Lower leg skin (tissue), 3 donors: ENCODE measurements around the gene ROR1.

ENCODE experiments used
- CTCF ChIP-seq, 3 donors: fragments of 450-650 bp; IDR thresholded peaks; one replicate each; pipeline ENCODE4 v1.5.1; 2016; ENCODE audit warnings: antibody characterized with exemption in 3 of 3, mild to moderate bottlenecking in 3 of 3, moderate library complexity in 2 of 3
- POLR2A ChIP-seq, 2 donors: fragments of 450-650 bp; IDR thresholded peaks; one replicate each; pipeline ENCODE4 v1.6.1; 2016 to 2017; ENCODE audit warnings: antibody characterized with exemption in 2 of 2, mild to moderate bottlenecking in 1 of 2, moderate library complexity in 1 of 2

DNA sequence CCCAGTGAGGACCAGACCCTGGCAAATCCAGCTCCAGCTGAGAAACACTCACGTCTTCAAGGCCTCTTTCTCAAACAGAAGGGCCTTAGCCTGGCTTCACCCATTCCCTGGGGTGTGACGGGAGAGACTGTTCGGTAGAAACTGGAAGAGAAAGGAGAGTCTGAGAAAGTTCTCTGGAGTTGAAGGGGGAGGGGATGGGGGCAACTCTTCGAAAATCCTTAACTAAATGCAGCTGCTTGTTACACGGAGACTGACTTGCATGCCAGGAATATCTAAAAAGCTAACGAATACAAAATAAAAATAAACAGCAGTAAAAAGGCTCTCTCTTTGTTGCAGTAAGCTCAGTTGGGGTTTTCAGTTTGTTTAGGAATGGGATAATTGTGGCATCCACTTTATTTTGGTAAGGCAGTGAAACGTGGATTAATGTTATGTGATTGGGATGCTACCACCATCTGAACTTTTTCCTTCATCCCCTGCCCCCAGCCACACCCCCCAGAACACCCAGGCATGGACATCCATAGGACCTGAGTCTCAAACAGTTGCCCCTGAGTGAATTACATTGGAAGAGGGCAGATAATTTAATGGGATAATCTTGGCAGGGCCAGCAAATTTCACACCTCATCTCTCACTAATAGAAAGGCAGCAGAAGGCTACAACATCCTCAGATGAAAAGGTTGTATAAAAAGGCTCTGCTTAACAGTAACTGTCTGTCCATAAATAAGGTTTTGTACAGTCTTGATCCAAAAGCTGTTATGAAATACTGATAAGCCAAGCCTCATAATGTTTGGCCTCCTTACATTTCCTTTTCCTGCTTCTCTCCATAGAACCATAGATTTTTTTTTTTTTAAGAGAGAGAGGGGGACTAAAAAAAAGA, 5.8 kb downstream of the ROR1 start:
- TF ChIP-seq CTCF (IDR thresholded peaks at IDR 0.05): no peak
- no peak for TF ChIP-seq POLR2A (IDR thresholded peaks at IDR 0.05)
